ENCODE measurements around the gene LIN7B.
A peak's percentile ranks its signal among the peaks of the same experiment; 100 is the strongest.
"Not testable (repeated sequence)": the region's sequence is repeated elsewhere in the genome, so short reads cannot be mapped to it uniquely, and the experiment has no call there.

The LIN7B gene

DNA sequence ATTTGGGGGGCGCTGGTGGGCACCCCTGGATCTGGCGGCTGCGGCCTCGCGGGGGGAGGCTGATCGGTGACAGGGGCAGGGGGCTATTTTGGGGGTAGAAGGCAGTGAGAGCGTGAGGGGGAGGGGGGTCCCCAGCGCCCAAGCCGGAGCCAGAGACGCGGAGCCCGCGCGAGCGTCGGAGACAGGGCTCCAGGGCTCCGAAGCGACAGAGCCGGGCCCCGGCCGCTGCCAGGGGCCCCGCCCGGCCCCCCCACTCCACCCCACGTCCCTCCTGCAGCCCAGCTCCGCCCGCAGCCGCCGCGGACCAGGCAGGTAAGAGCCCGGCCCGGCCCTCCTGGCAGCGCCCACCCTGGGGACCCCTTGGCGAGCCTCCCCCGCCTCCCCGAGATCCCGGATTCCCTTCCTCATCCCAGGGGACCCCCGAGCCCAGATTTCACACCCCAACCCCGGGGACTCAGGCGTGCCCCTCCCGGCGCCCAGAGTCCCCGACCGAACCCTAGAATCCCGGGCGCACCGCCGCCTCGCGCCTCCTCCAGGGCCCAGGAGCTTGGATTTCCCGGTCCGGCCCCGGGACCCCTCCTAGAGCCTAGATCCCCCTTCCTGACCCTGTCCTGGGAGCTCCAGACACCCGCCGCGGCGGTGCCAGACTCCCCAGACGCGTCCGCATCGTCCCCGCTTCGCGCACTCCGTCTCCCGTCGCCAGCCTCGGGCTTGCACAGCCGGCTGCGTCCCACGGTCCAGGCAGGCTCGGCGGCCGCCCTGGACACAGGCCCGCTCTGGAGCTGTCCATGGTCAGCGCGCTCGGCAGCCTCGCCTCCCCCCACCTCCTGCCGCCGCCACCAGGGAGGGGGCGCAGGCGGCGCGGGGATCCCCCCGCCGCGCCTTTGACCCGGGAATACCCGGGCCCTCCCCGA, 5.5 kb downstream of the LIN7B start, which contains the start of gene PPFIA3:
Gene PPFIA3 (plus strand): TSS at position 134 of the 914 bp plus-strand sequence. CDS start 8,330 bp downstream, outside the sequence.
- DNase-seq: peak; percentile 80

DNA sequence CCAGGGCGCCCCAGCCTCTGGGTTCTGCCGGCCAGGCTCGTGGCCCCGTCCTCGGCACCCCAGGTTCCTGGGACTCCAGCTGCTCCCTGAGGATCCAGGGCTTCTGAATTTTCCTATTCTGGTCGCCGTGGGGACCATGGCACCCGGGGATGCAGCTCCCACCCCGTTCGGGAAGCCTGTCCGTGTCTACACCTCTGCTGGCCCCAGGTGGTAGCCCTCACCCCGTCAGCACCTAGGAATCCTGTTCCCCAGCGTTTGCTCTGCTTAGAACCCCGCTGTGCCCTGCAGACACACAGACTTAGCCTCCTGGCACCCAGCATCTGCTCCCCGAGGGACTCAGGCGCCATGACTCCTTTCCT, 6.1 kb downstream of the LIN7B start:
- DNase-seq: no peak

DNA sequence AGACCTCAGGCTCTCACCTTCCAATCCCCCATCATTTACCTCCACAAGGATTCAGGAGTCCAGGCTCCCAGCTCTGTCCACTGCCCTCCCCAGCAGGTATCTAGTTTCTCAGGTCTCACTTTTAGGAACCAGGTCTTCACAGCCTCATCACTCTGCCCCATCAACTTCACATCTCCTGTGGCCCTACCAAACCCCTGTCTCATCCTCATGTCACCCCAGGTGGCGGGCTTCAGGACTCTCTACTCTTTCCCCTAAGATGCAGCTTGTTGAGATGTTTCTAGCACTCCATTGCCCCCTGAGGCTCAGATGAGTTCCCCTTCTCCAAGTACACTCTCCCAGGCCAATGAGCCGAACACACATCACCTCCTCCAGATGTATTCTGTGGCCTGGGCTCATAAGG, 6.7 kb downstream of the LIN7B start:
- DNase-seq: no peak

DNA sequence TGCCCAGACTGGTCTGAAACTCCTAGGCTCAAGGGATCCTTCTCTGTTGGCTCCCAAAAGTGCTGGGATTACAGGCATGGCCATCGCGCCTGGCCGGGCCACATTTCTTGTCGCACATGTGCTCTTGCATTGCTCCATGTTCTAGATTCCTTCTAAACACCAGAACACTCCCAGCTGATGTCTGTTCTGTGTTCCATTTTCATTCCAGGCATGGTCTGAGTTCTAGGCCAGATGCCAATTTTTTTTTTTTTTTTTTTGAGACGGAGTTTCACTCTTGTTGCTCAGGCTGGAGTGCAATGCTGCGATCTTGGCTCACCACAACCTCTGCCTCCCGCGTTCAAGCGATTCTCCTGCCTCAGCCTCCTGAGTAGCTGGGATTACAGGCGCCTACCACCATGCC, 7.7 kb downstream of the LIN7B start:
- DNase-seq: not testable (repeated sequence)

DNA sequence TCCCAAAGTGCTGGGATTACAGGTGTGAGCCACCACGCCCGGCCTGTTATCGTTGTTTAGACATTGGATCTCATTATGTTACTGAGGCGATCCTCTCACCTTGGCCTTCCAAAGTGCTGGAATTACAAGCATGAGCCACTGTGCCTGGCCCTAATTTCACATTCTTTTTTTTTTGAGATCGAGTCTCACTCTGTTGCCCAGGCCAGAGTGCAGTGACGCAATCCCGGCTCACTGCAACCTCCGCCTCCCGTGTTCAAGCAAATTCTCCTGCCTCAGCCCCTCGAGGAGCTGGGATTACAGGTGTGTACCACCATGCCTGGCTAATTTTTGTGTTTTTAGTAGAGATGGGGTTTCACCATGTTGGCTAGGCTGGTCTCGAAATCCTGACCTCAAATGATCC, 9.1 kb downstream of the LIN7B start:
- DNase-seq: not testable (repeated sequence)

DNA sequence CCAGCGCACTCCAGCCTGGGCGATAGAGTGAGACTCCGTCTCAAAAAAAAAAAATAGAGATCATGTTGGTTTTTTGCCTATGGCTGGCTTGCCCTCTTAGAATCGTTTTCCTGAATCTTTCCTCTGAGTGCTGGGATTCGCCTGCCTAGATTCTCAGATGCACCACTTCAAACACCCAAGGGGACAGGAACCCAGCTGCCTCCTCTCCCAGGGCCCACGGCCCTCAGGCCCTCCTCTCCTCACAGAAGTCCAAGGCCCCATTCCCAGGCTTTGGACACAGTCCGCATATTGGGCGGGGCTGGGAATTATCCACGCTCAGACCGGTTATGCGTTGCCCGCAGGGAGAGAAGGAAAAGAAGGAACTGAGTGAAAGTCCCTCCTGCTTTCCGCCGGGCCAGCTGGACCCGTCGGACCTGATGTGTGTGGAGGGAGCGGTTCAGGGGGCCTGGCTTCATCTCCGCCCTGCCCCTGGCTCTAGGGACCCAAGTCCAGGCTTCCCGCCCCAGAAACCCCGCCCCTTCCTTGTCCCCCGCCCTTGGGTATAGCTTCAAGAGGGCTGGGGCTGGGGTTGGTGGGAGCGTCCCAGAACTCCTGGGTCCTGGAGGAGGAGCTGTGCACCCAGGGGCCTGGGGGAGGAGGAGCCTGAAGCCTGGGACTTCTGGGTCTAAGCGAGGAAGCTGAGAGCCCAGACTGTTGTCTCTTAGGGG, 11.0 kb downstream of the LIN7B start:
- DNase-seq: peak; percentile 30

DNA sequence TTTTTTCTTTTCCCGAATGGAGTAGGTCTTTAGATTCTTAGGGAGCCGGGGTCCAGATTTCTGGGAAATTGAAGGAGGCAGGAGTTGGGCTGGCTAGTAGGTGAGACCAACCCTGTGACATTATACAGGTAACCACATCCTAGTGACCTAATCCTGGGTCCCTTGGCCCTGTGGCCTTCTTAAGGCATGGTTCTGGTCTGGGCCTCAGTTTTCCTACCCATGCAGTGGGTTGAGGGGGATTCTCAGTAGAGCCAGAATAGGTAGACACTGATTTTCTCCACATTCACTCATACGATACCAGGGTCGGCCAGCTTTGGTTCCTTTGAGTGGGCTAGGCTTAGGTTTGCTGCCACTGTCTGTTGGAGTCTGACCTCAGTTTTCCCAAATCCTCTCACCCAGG, 12.4 kb downstream of the LIN7B start:
- DNase-seq: no peak

DNA sequence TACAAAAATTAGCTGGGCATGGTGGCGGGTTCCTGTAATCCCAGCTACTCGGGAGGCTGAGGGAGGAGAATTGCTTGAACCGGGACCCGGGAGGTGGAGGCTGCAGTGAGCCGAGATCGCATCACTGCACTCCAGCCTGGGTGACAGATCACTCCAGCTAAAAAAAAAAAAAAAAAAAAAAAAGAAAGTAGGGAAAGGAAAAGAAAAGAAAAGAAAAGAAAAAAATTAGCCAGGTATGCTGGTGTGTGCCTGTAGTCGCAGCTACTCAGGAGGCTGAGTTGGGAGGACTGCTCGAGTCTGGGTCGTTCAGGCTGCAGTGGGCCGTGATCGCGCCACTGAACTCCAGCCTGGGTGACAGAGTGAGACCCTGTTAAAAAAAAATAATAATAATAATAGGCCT, 13.1 kb downstream of the LIN7B start:
- DNase-seq: not testable (repeated sequence)

DNA sequence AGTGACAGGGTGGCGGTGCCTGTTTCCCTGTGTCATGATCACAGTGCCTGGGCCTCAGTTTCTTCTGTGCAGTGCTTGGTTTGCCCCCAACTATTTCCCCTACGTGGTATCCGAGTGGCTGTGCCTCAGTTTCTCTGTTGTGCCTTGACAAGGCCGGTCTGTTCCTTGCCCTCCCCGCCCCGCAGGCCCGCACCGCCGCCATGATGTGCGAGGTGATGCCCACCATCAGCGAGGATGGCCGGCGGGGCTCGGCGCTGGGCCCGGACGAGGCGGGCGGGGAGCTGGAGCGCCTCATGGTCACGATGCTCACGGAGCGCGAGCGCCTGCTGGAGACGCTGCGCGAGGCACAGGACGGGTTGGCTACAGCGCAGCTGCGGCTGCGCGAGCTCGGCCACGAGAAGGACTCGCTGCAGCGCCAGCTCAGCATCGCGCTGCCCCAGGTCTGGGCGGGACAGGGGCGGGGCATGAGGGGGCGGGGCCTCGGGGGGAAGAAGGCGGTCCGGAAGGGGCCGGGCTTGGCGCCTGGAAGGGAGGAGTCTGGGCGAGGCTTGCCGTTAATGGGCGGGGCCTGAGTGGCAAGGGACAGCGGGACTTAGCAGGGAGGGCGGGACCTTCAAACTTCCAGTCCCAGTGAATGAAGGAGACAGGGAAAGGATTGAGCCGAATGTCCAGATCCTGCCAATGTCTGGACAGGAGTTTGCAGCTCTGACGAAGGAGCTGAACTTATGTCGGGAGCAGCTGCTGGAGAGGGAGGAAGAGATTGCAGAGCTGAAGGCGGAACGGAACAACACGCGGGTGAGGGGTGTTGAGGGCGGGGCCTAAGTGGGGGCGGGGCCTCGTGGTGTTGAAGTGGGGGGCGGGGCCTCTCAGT, 13.7 kb downstream of the LIN7B start:
- DNase-seq: peak; percentile 92

DNA sequence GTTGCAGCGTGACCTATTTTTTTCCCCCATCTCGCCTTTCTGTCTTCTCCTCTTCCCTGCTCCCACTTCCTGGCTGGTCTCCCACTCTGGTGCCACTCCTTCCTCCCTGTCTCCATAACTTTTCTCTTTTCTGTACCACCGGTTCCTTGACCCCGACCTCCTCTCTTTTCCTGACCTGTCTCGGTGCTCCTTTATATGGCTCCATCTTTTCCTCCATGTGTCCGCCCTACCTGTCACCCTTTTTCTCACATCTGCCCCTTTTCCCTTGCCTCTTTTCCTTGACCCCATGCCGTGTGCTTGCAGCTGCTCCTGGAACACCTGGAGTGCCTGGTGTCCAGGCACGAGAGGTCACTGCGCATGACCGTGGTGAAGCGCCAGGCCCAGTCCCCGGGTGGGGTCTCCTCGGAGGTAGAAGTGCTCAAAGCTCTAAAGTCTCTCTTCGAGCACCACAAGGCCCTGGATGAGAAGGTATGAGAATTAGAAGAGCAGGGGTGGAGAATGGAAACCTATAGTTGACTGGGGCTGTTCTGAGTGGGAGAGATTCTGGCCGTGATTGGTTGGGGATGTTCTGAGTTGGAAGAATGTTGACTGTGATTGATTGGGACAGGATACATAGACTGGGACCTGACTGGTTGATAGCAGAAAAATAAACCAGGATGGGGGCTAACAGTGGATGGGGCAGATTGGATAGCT, 14.5 kb downstream of the LIN7B start:
- no peak for DNase-seq

DNA sequence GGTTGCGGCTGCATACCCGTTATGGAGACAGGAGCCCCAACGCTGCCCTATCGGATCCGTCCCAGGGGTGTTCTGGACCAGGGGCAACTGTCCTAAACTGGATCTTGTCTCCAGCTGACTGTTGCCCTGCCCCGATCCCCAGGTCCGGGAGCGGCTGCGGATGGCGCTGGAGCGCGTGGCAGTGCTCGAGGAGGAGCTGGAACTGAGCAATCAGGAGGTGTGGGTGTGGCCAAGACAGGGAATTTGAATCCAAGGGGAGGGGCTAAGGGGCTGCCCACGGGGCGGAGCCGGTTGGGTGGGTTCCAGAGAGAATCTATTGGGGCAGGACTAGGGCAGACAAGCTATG, 15.0 kb downstream of the LIN7B start:
- DNase-seq: no peak

DNA sequence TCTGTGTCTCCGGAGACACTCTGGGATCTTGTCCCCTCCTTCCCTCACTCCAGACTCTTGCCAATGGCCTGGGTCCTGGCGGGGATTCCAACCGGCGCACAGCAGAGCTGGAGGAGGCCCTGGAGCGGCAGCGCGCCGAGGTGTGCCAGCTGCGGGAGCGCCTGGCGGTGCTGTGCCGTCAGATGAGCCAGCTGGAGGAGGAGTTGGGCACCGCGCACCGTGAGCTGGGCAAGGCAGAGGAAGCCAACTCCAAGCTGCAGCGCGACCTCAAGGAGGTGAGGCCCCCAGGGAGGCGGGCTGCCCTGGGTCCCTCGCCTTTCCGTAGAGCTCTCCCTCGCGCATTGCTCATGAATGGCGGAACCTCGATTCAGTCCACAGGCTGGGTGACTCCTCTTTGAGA, 16.2 kb downstream of the LIN7B start:
- no peak for DNase-seq

DNA sequence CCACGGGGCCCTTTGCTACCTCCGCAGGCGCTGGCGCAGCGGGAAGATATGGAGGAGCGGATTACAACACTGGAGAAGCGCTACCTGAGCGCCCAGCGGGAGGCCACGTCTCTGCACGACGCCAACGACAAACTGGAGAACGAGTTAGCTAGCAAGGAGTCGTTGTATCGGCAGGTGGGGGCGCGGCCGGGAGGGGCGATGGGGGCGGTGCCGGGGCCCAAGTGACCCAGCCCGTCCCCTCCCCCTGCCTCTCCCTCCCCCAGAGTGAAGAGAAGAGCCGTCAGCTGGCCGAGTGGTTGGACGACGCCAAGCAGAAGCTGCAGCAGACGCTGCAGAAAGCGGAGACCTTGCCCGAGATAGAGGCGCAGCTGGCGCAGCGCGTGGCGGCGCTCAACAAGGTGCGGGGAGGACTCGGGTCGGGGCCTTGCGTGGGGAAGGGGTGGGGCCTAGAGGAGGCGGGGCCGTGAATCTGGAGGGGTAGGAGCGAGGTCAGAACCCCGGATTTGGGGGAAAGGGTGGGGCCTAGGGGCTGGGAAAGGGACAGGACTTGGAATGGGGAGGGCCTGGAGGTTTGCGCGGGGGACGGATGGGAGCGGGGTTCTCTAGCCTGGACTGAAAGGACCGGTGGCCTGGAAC, 18.9 kb downstream of the LIN7B start:
- no peak for DNase-seq

DNA sequence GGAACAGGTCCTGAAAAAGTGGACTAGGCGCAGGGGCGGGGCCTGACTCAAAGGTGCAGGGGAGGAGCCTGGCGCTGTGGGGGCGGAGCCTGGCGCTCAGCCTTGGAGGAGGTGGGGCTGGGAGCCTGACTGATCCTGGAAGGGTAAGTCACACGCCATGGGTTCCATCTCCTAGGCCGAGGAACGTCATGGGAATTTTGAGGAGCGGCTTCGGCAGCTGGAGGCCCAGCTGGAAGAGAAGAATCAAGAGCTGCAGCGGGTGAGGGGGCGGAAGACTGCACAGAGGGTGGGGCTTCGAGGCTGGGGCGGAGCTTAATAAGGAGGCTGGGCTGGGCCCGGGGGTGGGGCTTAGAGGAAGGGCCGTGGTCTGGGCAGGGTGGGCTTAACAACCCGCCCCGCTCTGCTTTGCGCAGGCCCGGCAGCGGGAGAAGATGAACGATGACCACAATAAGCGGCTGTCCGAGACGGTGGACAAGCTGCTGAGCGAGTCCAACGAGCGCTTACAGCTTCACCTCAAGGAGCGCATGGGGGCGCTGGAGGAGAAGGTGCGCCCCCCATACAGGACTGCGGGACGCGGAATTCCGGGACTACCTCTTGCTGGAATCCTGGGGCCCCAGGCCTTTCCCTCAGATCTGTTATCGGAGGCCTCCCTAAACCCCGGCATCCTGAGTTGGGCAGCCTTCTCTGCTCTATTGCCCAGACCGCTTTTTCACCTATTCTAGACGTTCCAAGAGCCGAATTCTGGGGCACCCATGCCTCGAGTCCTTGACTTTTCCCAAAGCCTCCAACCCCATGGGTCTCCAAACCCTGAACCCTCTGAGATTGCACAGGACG, 19.7 kb downstream of the LIN7B start:
- peak; percentile 79 for DNase-seq

DNA sequence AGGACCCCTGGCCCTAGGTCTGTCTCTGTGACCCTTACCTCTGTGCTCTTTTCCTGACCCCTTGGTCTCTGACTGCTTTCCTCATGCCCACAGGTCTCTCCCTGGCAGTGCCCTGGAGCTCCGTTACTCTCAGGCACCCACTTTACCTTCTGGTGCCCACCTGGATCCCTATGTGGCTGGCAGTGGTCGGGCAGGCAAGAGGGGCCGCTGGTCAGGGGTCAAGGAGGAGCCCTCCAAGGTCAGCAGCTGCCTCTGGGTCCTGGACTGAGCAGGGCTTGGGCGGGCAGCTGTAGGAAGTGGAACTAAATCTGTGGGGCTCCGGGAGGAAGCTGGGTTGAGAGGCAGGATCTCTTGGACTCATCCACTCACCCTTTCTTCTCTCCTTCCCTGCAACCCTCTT, 21.5 kb downstream of the LIN7B start:
- DNase-seq: no peak

DNA sequence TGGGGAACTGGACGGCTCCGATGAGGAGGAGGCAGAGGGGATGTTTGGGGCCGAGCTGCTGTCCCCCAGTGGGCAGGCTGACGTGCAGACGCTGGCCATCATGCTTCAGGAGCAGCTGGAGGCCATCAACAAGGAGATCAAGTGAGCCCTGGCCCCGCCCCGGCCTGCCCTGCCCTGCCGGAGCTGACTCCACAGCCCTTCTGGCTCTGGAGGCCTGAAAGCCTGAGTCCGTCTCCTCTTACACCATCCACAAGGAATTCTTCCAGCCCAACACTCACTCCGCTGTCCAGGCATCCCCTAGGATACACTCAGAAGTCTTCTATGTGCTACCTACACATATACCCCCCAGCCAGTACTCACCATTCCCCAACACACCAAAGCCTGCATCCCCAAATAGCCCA, 22.6 kb downstream of the LIN7B start:
- no peak for DNase-seq

DNA sequence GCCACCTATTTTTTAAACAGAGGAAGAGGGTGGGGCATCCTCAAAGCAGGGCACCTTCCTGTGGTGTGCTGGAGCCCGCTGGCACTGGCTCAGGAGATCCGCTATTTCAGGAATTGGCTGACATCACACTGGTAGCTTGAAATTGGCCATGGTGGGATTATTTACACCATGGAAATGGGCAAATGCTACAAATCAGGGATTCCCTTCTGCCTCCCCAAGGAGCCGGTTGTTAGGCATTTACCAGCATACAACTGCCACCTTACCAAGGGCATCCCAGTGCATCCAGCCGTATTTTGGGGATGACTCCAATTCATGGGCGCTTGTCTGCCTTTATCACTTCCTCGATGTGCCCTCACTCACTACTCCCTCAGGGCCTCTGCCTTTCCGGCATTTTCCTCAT, 26.8 kb downstream of the LIN7B start:
- DNase-seq: no peak

DNA sequence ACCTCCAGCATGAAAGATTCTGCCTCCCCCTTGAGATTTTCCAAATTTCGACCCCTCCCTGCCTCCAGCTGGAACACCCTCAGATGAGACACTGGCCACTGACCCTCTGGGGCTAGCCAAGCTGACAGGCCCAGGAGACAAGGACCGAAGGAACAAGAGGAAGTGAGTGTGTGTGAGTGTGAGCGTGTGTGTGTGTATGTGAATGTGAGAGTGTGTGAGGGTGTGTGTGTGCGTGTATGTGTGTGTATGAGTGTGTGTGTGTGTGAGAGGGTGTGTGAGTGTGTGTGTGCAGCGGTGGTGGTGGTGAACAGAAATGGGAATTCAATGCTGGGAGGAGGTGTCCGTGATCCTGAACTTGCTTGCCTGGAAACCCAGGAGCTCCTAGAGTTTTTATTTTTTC, 27.2 kb downstream of the LIN7B start:
- no peak for DNase-seq

DNA sequence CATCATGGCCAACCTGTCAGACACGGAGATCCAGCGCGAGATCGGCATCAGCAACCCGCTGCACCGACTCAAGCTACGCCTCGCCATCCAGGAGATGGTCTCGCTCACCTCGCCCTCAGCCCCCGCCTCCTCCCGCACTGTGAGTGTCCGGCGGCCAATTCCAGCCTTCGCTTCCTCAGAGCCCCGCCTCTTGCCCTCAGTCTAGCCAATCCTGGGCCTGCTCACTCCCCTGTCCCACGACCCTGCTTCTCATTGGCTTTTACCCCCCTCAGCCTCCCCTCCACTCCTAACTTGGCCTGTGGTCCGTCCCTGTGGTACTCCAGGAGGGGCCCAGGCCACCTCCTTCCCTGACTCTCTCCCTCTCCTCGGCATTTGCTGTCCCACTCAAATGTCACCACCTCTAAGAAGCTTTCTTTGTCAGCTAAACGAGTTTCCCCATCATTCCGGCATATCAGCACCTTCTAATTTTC, 28.7 kb downstream of the LIN7B start:
- DNase-seq: peak; percentile 92

DNA sequence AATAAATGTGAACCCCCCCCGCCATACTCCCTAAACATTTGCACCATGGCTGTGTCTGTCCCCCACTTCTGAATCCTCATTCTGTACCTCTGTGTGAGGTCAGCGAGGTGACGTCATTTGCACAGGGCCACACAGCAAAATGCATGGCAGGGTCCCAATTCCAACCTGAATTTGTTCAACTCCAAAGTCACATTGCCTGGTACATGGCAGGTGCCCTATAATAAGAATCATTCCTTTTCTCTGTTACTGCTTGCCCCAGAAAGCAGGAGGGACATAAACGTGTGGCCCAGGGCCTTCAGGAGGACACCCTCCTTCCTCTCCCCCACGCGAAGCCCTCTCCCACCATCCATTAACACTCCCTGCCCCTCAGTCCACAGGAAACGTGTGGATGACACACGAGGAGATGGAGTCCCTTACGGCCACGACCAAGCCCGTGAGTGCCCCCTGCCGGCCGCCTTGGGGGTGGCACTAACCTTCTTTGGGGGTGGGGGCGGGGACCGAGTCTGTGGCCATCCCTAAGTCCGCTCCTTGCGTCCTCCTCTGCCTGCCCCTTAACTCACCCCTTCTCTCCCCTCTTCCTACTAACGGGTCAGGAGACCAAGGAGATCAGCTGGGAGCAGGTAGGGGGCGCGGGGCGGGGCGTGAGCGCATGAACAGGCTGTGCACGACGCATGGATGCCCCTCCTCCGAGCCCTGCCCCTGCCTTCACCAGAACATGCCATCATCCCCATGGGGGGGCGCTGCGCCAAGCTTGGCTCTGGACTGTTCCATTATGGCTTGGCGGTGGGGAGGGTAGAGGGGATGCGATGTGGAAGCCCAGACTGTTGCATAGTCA, 31.6 kb downstream of the LIN7B start:
- peak; percentile 92 for DNase-seq

Data from retina (tissue), 1 donor.